H1 (cell line): ENCODE data around the gene PPP1R15B. TPM values are rescaled to one million over a fixed set of nuclear protein-coding genes. Genes with fewer than 3 reads are reported as not detected.

Experiments used
- CTCF ChIA-PET: fragments of 300-600 bp; sonication (Branson Sonifier 250); formaldehyde crosslinking; loops from one replicate; lab custom pipeline; 2021; ENCODE audit not compliant: partially characterized antibody; lab: Charles Lee
- POLR2A ChIA-PET: fragments of 300-600 bp; sonication (Branson Sonifier 250); formaldehyde crosslinking; loops from one replicate; lab custom pipeline; 2021; ENCODE audit warnings: inconsistent platforms; ENCODE audit not compliant: partially characterized antibody; lab: Charles Lee
- DNase-seq, 2 experiments: peaks; one replicate each; pipeline versions ENCODE4 v3.0.0 to v3.0.0-alpha.2; 2010 to 2022; ENCODE audit warnings: low spot score in 2 of 2, low read depth in 1 of 2, mixed read lengths in 1 of 2
- FAIRE-seq: peaks from 2 replicates; lab custom pipeline; 2011; peaks lifted over from hg19 to GRCh38; lab: Jason Lieb, UNC
- H2AFZ ChIP-seq: 2 replicates; pipeline ENCODE4 v1.8.1; 2012; ENCODE audit warnings: low read length, inconsistent platforms
- H2AK5ac ChIP-seq: 2 replicates; pipeline ENCODE4 v1.6.1; 2013; ENCODE audit warnings: low read depth, low read length
- H2BK120ac ChIP-seq: replicated peaks from 2 replicates; pipeline ENCODE3; 2013; ENCODE audit warnings: low read depth, low read length, inconsistent platforms
- H2BK12ac ChIP-seq: 2 replicates; pipeline ENCODE4 v1.6.1; 2013; ENCODE audit warnings: low read depth, low read length
- H2BK15ac ChIP-seq: 2 replicates; pipeline ENCODE4 v1.6.1; 2013; ENCODE audit warnings: low read length
- H2BK20ac ChIP-seq: 2 replicates; pipeline ENCODE4 v1.6.1; 2013; ENCODE audit warnings: low read length
- H2BK5ac ChIP-seq: 2 replicates; pipeline ENCODE4 v1.6.1; 2013; ENCODE audit warnings: low read depth, low read length
- H3K14ac ChIP-seq: 2 replicates; pipeline ENCODE4 v1.6.1; 2013; ENCODE audit warnings: inconsistent platforms; ENCODE audit not compliant: insufficient read length
- H3K18ac ChIP-seq: 2 replicates; pipeline ENCODE4 v1.6.1; 2013; ENCODE audit warnings: low read length; ENCODE audit errors: extremely low read depth
- H3K23ac ChIP-seq: 2 replicates; pipeline ENCODE4 v1.6.1; 2013; ENCODE audit warnings: inconsistent platforms; ENCODE audit not compliant: insufficient read length
- H3K23me2 ChIP-seq: 2 replicates; pipeline ENCODE4 v1.6.1; 2013; ENCODE audit warnings: low read depth, low read length
- H3K27ac ChIP-seq: 2 replicates; pipeline ENCODE4 v1.6.1; 2011; ENCODE audit warnings: low read depth, low read length, inconsistent platforms
- H3K27me3 ChIP-seq, 4 experiments: replicated peaks in 1 of 4; 1 replicate in 1 of 4; 2 replicates in 3 of 4; pipeline versions ENCODE4 v1.6.1 to v1.8.1; 2011 to 2013; ENCODE audit warnings: low read length in 3 of 4, mild to moderate bottlenecking in 3 of 4, inconsistent platforms in 2 of 4, mixed read lengths in 2 of 4, moderate library complexity in 1 of 4; ENCODE audit not compliant: control insufficient read depth in 3 of 4, insufficient read depth in 3 of 4; ENCODE audit errors: extremely low read depth in 1 of 4
- H3K36me3 ChIP-seq, 4 experiments: 2 replicates each; pipeline versions ENCODE4 v1.6.1 to v1.8.1; 2011 to 2013; ENCODE audit warnings: mild to moderate bottlenecking in 4 of 4, low read length in 3 of 4, moderate library complexity in 2 of 4, control low read depth in 1 of 4, inconsistent platforms in 1 of 4; ENCODE audit not compliant: insufficient read depth in 4 of 4, control insufficient read depth in 2 of 4
- H3K4ac ChIP-seq: replicated peaks from 2 replicates; pipeline ENCODE3; 2013; ENCODE audit warnings: low read length, low read depth, mixed read lengths, inconsistent platforms; ENCODE audit not compliant: insufficient read length
- H3K4me1 ChIP-seq, 4 experiments: replicated peaks in 1 of 4; 1 replicate in 1 of 4; 2 replicates in 3 of 4; pipeline versions ENCODE4 v1.6.1 to v1.8.1; 2011 to 2013; ENCODE audit warnings: low read length in 3 of 4, inconsistent platforms in 2 of 4, mixed read lengths in 1 of 4; ENCODE audit not compliant: insufficient read depth in 4 of 4, control insufficient read depth in 3 of 4
- H3K4me2 ChIP-seq, 2 experiments: 2 replicates each; pipeline versions ENCODE4 v1.6.1 to v1.8.1; 2011 to 2013; ENCODE audit warnings: low read depth in 2 of 2, low read length in 2 of 2, control low read depth in 1 of 2, inconsistent platforms in 1 of 2, mild to moderate bottlenecking in 1 of 2; ENCODE audit not compliant: insufficient read depth in 1 of 2
- H3K4me3 ChIP-seq, 4 experiments: fragments of 200-600, 300-600 bp in 1 of 4; sonication (generic), shearing (Covaris generic), sonication (Bioruptor Twin) in 1 of 4; 2 replicates each; pipeline versions ENCODE4 v1.5.1 to v1.8.1; 2011 to 2016; ENCODE audit warnings: low read length in 4 of 4, low read depth in 3 of 4, control low read depth in 2 of 4, inconsistent platforms in 2 of 4, mild to moderate bottlenecking in 2 of 4, mixed read lengths in 1 of 4, moderate library complexity in 1 of 4; ENCODE audit not compliant: insufficient read depth in 2 of 4; ENCODE audit errors: extremely low read depth in 1 of 4
- H3K56ac ChIP-seq: replicated peaks from 2 replicates; pipeline ENCODE3; 2013; ENCODE audit warnings: low read depth, mild to moderate bottlenecking, mixed read lengths, low read length, inconsistent platforms; ENCODE audit not compliant: insufficient read length
- H3K79me1 ChIP-seq: 2 replicates; pipeline ENCODE4 v1.6.1; 2013; ENCODE audit warnings: low read depth, low read length, control low read depth
- H3K79me2 ChIP-seq, 2 experiments: 2 replicates each; pipeline versions ENCODE4 v1.6.1 to v1.8.1; 2012 to 2013; ENCODE audit warnings: low read length in 2 of 2, mild to moderate bottlenecking in 2 of 2, inconsistent platforms in 1 of 2; ENCODE audit not compliant: insufficient read depth in 2 of 2, control insufficient read depth in 1 of 2
- H3K9ac ChIP-seq, 4 experiments: replicated peaks in 1 of 4; 1 replicate in 1 of 4; 2 replicates in 3 of 4; pipeline versions ENCODE4 v1.6.1 to v1.8.1; 2011 to 2013; ENCODE audit warnings: low read depth in 3 of 4, low read length in 3 of 4, control low read depth in 2 of 4, mild to moderate bottlenecking in 2 of 4, moderate library complexity in 2 of 4, inconsistent platforms in 1 of 4; ENCODE audit errors: extremely low read depth in 1 of 4
- H3K9me3 ChIP-seq, 2 experiments: 2 replicates each; pipeline versions ENCODE4 v1.6.1 to v1.8.1; 2012 to 2013; ENCODE audit warnings: mild to moderate bottlenecking in 2 of 2, moderate library complexity in 2 of 2, control low read depth in 1 of 2, inconsistent platforms in 1 of 2, low read depth in 1 of 2, low read length in 1 of 2, mixed read lengths in 1 of 2; ENCODE audit not compliant: insufficient read depth in 2 of 2
- H4K20me1 ChIP-seq, 2 experiments: replicated peaks in 1 of 2; 2 replicates each; pipeline versions ENCODE3 to v1.8.1; 2011 to 2013; ENCODE audit warnings: inconsistent platforms in 2 of 2, low read length in 2 of 2, mild to moderate bottlenecking in 1 of 2; ENCODE audit not compliant: insufficient read depth in 2 of 2, control insufficient read depth in 1 of 2
- H4K5ac ChIP-seq: 2 replicates; pipeline ENCODE4 v1.6.1; 2013; ENCODE audit warnings: low read length, low read depth, mixed read lengths, inconsistent platforms; ENCODE audit not compliant: insufficient read length
- H4K8ac ChIP-seq: 2 replicates; pipeline ENCODE4 v1.8.0; 2013; ENCODE audit warnings: mild to moderate bottlenecking, moderate library complexity, low read length, inconsistent platforms; ENCODE audit not compliant: insufficient read depth; ENCODE audit errors: extremely low read depth
- H4K91ac ChIP-seq: replicated peaks from 2 replicates; pipeline ENCODE3; 2013; ENCODE audit warnings: low read length, mixed read lengths, inconsistent platforms; ENCODE audit not compliant: insufficient read length
- BACH1 ChIP-seq: IDR thresholded peaks from 2 replicates; pipeline ENCODE4 v1.6.1; 2012; ENCODE audit warnings: low read length, improper control_type of control experiment
- CTBP2 ChIP-seq: IDR thresholded peaks from 2 replicates; pipeline ENCODE4 v1.7.0; 2011; ENCODE audit warnings: borderline replicate concordance, mild to moderate bottlenecking, moderate library complexity, mixed read lengths, low read length; ENCODE audit not compliant: insufficient read depth, insufficient read length
- CTCF ChIP-seq, 3 experiments: IDR thresholded peaks; 1 replicate in 2 of 3; 2 replicates in 1 of 3; pipeline versions ENCODE4 v1.5.1 to v1.6.1; 2011; ENCODE audit warnings: low read length in 3 of 3, mild to moderate bottlenecking in 3 of 3, inconsistent platforms in 2 of 3, low read depth in 1 of 3, moderate library complexity in 1 of 3; ENCODE audit not compliant: insufficient read depth in 1 of 3; ENCODE audit errors: control extremely low read depth in 1 of 3
- KDM1A ChIP-seq: fragments of 200-600, 300-600 bp; sonication (generic); IDR thresholded peaks from 2 replicates; pipeline ENCODE4 v1.7.1; 2016; ENCODE audit warnings: mild to moderate bottlenecking, low read length, borderline replicate concordance
- NRF1 ChIP-seq: IDR thresholded peaks from 2 replicates; pipeline ENCODE4 v1.6.1; 2011; ENCODE audit warnings: mild to moderate bottlenecking, low read depth, low read length, improper control_type of control experiment
- USF2 ChIP-seq: IDR thresholded peaks from 2 replicates; pipeline ENCODE4 v1.6.1; 2011; ENCODE audit warnings: low read length, improper control_type of control experiment
- YY1 ChIP-seq: IDR thresholded peaks from 2 replicates; pipeline ENCODE4 v1.6.1; 2011; ENCODE audit warnings: low read depth, mild to moderate bottlenecking, low read length
- ZNF274 ChIP-seq: IDR thresholded peaks from 2 replicates; pipeline ENCODE4 v1.7.0; 2012; ENCODE audit warnings: low read length, borderline replicate concordance; ENCODE audit errors: extremely low read depth
- polyA plus RNA-seq, 7 experiments: library from polyadenylated mRNA; depleted of rRNA in 3 of 7; stranded (reverse) in 5 of 7; unstranded in 2 of 7; fragments of >200 nt in 5 of 7; fragments of 200-250 nt in 2 of 7; gene quantifications; 1 replicate in 5 of 7; 2 replicates in 1 of 7; 4 replicates in 1 of 7; pipeline versions ENCODE4 v1.2.1 to v1.2.3, GENCODE V29; 2011 to 2013; ENCODE audit warnings: missing spikeins in 2 of 7, mixed read lengths in 2 of 7
- total RNA-seq: library from RNA; stranded (reverse); fragmentation: NEBNext Ultra II Directional; extraction: Animal tissue kit (Norgen Biotek cat#: 25700); gene quantifications from 2 replicates; pipeline ENCODE4 v1.2.1, GENCODE V29; 2021

Gene PPP1R15B
- total and polyA plus RNA-seq, 2 of the 8 experiments (the other 6 are each of a cell fraction or from before 2014, with no cell fraction given), result 14.4 to 72.2 TPM

- no peak overlapping the region for H3K27ac ChIP-seq
- peak in 1 of 2 experiments; percentile 7 for DNase-seq
- H4K8ac ChIP-seq, result no peak overlapping the region
- H2AK5ac ChIP-seq, result no peak overlapping the region
- ChIA-PET CTCF (interaction anchor here (0.6 to 3.2 kb wide), 6 partner anchors 15 to 114 kb away, joined by 3 to 20 read pairs (median 5); partner anchors contain the start of gene PIK3C2B), POLR2A (interaction anchor here (0.5 to 1.7 kb wide), 7 partner anchors 25 to 1333 kb away, joined by 3 to 6 read pairs (median 3); no protein-coding TSS in a partner anchor)
- H3K14ac ChIP-seq, result no peak overlapping the region
- no peak overlapping the region for H3K23ac ChIP-seq
- no peak overlapping the region for H2BK5ac ChIP-seq
- no peak overlapping the region for H2BK120ac ChIP-seq
- no peak for FAIRE-seq
- H3K27me3 ChIP-seq, result no peaks in the 10 kb centered on the region
- H3K79me1 ChIP-seq, result peaks cover 2% of the 10 kb centered on the region; the same call in 1 of the 2 replicates
- H3K36me3 ChIP-seq, result peaks cover 0 to 7% (median 0%) of the 10 kb centered on the region in 4 experiments; a peak in 1 of 8 replicates
- no peak overlapping the region for H2BK15ac ChIP-seq
- H3K4me2 ChIP-seq, result no peak overlapping the region
- no peak for TF ChIP-seq KDM1A
- TF ChIP-seq CTCF (IDR thresholded peaks at IDR 0.05; ENCODE audit: control extremely low read depth in 1 of 3, insufficient read depth in 1 of 3, low read depth in 1 of 3, low read length in 3 of 3), result no peak
- TF ChIP-seq USF2, result no peak
- no peak for TF ChIP-seq ZNF274
- TF ChIP-seq NRF1, result no peak
- no peak for TF ChIP-seq YY1
- no peak for TF ChIP-seq CTBP2
- TF ChIP-seq BACH1, result no peak
- H2BK20ac ChIP-seq, result no peak overlapping the region
- peaks cover 23 to 26% of the 10 kb centered on the region in 2 experiments for H3K79me2 ChIP-seq
- no peak overlapping the region for H3K56ac ChIP-seq
- no peak overlapping the region for H3K18ac ChIP-seq
- H2BK12ac ChIP-seq, result no peak overlapping the region
- H2AFZ ChIP-seq, result no peak overlapping the region
- H3K23me2 ChIP-seq, result peaks cover 19% of the 10 kb centered on the region
- no peaks in the 10 kb centered on the region for H3K9me3 ChIP-seq
- H3K4me3 ChIP-seq, result no peak overlapping the region
- H3K4me1 ChIP-seq, result peaks cover 0 to 6% (median 4%) of the 10 kb centered on the region in 4 experiments; a peak in 5 of 7 replicates
- H4K20me1 ChIP-seq, result peaks cover 18 to 19% of the 10 kb centered on the region in 2 experiments
- peak overlapping the region; percentile 14 for H4K91ac ChIP-seq
- H3K9ac ChIP-seq, result no peak overlapping the region
- no peak overlapping the region for H4K5ac ChIP-seq
- no peak overlapping the region for H3K4ac ChIP-seq
Observed at GRCh38 chr1:204414016-204414415, 2.4 kb upstream of the PPP1R15B start.
